ENCODE measurements around the gene MAPKAPK5.
"Not testable (repeated sequence)": the region's sequence is repeated elsewhere in the genome, so short reads cannot be mapped to it uniquely, and the experiment has no call there.

MAPKAPK5 gene

DNA sequence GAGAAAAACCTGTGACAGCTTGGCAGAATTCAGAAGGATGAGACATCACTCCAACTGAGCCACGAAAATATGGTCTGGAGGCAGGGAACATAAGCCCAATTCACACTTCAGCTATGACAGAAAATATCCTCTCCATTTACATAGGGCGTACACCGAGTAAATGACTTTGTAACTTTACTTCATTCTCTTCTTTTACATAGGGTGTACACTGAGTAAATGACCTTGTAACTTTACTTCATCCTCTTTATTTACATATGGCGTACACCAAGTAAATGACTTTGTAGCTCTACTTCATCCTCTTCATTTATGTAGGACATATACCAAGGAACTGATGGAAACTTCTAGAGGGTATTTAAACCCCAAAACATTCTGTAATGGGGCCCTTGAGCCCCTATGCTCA, 14.1 kb upstream of the MAPKAPK5 start:
- no peak for DNase-seq (ENCODE audit: low spot score)

- no peak for DNase-seq (ENCODE audit: low spot score)
Measured at GRCh38 chr12:111828338-111828979, 13.6 kb upstream of the MAPKAPK5 start.

GRCh38 chr12:111829635-111830034, 12.4 kb upstream of the MAPKAPK5 start:
- not testable (repeated sequence) for DNase-seq (ENCODE audit: low spot score)

GRCh38 chr12:111834740-111835386, 7.2 kb upstream of the MAPKAPK5 start:
- not testable (repeated sequence) for DNase-seq (ENCODE audit: low spot score)

DNA sequence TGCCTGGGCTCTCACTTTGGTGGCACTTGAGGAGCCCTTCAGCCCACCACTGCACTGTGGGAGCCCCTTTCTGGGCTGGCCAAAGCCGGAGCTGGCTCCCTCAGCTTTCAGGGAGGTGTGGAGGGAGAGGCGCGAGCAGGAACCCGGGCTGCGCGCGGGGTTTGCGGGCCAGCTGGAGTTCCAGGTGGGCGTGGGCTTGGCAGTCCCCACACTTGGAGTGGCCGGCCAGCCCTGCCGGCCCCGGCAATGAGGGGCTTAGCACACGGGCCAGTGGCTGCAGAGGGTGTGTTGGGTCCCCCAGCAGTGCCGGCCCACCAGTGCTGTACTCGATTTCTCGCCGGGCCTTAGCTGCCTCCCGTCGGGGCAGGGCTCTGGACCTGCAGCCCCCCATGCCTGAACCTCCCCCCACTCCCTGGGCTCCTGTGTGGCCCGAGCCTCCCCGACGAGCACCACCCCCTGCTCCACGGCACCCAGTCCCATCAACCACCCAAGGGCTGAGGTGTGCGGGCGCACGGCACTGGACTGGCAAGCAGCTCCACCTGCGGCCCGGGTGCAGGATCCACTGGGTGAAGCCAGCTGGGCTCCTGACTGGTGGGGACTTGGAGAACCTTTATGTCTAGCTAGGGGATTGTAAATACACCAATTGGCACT, 6.4 kb upstream of the MAPKAPK5 start:
- not testable (repeated sequence) for DNase-seq (ENCODE audit: low spot score)

DNA sequence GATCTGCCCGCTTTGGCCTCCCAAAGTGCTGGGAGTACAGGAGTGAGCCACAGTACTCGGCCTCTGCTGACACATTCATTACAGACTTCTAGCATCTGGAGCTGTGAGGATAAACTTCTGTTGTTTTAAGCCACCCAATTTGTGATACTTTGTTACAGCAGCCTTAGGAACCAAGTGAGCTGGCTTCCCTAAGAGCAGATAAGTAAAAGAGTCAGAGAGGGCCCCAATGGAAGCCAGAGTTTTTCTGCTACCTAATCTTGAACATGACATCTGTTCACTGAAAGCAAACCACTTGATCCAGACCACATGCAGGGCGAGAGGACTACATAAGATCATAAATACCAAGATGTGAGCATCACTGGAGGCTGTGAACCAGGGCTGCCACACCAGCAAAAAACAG, 3.7 kb upstream of the MAPKAPK5 start:
- DNase-seq (ENCODE audit: low spot score), result no peak

DNA sequence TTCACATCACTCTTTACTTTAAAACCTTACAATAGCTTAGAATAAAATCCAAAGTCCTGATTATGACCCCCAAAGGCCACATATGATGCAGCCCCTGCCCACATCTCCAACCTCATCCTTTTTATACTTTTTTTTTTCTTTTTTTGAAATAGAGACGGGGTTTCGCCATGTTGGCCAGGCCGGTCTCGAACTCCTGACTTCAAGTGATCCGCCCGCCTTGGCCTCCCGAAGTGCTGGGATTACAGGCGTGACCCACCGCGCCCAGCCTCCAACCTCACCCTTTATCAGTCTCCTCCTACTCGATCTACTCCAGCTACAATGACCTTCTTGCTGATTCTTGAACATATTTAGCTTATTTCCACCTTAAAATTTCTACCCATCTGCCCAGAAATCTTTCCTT, 1.2 kb upstream of the MAPKAPK5 start:
- DNase-seq (ENCODE audit: low spot score), result peak; percentile 37

DNA sequence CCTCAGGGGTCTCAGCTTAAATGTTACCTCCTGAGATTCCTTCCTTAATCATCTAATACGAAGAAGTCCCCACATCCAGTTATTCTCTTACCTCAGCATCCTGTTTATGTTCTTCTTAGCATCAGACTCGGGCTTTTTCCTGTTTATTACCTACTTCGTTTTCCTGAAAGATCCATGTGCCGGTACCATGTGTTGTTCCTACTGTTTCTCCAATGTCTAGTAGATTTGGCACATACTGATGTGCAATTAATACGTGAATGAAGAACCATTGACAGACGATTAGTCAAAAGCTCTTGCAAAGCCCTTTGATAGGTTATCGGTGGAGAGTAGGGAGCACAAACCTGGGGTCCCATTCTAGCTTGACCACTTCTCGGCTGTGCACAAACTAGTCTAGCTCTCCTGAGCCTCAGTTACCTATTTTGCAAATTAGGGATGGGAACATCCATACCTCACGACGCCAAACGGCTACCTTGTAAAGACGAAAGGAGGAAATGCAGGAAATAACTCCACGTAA, 735 bp upstream of the MAPKAPK5 start:
- peak; percentile 52 for DNase-seq (ENCODE audit: low spot score)

DNA sequence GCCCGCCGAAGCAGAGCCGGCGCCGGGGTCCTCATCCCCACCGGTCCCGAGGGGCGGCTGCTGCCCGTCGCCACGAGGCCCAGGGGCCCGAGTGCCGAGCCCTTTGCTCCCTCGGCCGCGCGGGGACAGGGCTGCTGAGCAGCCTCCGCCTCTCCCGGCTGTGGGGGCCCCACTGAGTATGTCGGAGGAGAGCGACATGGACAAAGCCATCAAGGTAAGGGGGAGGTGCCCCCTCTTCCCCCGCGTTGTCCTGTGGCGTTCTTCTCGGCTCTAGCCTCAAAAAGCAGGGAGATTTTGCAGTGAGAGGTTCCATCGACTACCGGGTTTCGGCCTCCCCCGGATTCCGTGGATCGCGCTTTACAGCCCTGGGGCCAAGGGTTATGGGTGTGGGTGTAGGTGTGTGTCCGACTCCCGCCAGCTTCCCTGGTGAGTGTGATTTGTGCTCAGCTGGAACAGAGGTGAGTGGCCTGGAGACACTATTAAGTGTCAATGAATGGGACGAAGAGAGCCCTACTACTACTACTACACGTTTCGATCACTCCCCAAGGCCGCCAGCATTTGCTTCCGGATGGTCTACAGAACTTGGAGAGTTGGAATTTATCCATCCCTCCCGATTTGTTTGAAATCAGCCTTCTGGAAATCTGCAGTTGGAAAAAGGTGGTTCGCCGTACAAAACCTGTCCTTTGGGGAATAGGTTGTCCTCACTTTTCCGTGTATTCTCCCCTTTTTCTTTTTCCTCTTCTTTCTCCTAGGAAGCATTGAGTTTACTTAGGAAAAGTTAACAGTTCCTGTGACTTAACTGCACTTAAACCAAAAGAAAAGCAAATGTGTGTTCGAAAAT, 748 bp downstream of the MAPKAPK5 start:
- DNase-seq (ENCODE audit: low spot score), result peak; percentile 57

GRCh38 chr12:111846016-111846415, 4.0 kb downstream of the MAPKAPK5 start:
- DNase-seq (ENCODE audit: low spot score), result no peak

DNA sequence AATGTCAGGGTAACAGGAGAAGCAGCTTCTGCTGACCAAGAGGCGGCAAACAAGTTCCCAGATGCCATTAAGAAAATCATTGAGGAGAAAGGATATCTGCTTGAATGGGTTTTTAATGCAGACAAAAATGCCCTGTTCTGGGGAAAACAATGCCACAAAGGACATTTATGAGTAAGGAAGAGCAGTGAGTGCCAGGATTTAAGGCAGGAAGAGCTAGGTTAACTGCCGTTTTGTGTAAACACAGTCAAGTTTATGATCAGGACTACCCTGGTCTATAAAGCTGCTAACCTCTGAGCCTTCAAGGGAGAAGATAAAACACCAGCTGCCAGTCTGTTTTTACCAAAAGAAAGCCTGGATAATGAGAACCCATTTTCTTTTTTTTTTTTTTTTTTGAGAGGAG, 8.5 kb downstream of the MAPKAPK5 start:
- no peak for DNase-seq (ENCODE audit: low spot score)

DNA sequence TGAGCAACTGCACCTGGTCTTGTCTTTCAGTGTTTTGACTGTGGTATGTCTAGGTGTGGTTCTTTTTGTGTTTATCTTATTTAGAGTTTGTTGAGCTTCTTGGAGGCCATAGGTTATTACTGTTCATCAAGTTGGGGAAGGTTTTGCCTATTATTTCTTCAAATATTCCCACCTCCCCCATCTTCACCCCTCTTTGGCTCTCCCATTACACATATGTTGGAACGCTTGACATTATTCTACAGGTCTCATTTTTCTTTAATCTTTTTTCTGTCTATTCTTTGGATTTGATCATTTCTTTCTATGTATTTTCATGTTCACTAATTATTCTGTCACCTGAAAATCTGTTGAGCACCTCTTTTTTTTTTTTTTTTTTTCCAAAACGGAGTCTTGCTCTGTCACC, 16.2 kb downstream of the MAPKAPK5 start:
- no peak for DNase-seq (ENCODE audit: low spot score)

DNA sequence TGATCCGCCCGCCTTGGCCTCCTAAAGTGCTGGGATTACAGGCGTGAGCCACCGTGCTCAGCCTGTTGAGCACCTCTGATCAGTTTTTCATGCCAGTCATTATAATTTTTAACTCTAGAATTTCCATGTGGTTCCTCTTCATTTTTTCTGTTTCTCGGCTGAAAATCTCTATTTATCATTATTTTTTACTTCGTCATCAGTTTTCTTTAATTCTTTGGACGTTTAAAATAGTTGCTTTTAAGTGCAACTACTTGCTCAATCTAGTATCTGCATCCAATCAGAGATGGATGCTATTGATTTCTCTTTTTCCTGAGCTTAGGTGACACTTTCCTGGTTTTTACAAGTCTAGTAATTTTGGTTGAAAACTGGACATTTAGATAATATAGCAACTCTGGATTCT, 16.8 kb downstream of the MAPKAPK5 start:
- no peak for DNase-seq (ENCODE audit: low spot score)

DNA sequence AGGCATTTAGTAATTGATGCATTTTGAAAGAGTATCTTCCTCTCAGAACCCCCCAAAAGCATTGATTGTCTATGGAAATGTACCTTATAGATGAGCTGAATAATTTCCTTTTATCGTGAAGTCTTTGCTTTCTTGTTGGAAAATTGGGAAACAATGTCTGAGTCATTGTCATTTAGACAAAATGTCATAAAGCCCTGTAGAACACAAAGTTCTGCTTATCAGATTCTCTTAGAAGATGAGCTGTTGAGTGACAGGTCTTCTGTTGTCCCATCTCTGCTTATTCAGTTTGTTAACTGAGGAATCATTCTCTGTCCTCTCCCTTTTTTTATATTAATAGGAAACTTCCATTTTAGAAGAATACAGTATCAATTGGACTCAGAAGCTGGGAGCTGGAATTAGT, 22.9 kb downstream of the MAPKAPK5 start:
- no peak for DNase-seq (ENCODE audit: low spot score)

GRCh38 chr12:111867531-111867930, 25.5 kb downstream of the MAPKAPK5 start:
- DNase-seq (ENCODE audit: low spot score), result no peak

- no peak for DNase-seq (ENCODE audit: low spot score)
Measured at GRCh38 chr12:111868676-111869588, 26.9 kb downstream of the MAPKAPK5 start.

- no peak for DNase-seq (ENCODE audit: low spot score)
Measured at GRCh38 chr12:111869671-111870070, 27.6 kb downstream of the MAPKAPK5 start.

- no peak for DNase-seq (ENCODE audit: low spot score)
Measured at GRCh38 chr12:111870216-111870615, 28.2 kb downstream of the MAPKAPK5 start.

- no peak for DNase-seq (ENCODE audit: low spot score)
Measured at GRCh38 chr12:111870706-111871105, 28.7 kb downstream of the MAPKAPK5 start.

DNA sequence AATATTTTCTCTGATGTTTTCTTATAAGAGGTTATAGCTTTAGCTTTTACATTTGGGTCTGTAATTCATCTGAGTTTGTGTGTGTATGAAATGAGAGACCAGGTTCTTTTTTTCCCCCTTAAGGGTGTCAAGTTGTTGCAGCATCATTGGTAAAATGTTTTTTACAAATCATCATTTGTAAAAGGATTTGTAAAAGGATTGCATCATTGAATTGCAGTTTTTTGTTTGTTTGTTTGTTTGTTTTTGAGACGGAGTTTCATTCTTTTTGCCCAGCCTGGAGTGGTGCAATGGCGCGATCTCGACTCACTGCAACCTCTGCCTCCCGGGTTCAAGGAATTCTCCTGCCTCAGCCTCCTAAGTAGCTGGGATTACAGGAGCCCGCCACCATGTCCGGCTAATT, 31.1 kb downstream of the MAPKAPK5 start:
- no peak for DNase-seq (ENCODE audit: low spot score)

DNA sequence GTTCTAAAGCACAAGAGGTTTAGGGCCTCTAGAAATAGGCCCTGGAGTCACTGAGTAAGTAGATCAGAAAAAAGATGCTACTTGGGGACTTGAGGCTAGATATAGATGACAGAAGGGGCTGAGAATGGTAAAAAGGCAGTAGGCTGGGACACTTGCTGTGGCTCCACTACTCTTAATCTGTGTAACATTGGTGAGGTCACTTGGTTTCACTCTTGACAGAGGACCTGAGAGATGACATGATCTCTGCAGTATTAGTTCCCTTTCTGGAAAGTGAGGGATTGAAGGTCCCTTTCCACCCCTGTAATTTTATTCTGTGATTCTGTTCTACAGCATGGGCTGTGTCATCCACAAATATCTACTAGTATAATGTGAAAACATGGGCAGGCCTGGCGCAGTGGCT, 39.7 kb downstream of the MAPKAPK5 start:
- no peak for DNase-seq (ENCODE audit: low spot score)

All from RKO (cell line).